ENCODE results near the gene SLC35F3.

DNA sequence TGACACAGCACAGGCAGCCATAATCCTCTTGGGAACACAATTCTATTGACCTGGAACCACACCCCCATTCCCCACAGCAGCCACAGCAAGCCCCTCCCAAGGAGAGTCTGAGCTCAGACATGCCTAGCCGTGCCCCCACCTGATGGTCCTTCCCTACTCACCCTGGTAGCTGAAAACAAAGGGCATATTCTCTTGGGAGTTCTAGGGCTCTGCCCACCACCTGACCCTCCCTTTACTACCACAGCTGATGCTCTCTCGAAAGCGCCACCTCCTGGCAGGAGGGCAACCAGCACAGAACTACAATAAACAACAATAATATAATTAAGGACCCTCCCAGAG lies 283.9 kb downstream of the SLC35F3 start:
- no peak for TF ChIP-seq POLR2A (IDR thresholded peaks at IDR 0.05)
- TF ChIP-seq, protein P1, sequence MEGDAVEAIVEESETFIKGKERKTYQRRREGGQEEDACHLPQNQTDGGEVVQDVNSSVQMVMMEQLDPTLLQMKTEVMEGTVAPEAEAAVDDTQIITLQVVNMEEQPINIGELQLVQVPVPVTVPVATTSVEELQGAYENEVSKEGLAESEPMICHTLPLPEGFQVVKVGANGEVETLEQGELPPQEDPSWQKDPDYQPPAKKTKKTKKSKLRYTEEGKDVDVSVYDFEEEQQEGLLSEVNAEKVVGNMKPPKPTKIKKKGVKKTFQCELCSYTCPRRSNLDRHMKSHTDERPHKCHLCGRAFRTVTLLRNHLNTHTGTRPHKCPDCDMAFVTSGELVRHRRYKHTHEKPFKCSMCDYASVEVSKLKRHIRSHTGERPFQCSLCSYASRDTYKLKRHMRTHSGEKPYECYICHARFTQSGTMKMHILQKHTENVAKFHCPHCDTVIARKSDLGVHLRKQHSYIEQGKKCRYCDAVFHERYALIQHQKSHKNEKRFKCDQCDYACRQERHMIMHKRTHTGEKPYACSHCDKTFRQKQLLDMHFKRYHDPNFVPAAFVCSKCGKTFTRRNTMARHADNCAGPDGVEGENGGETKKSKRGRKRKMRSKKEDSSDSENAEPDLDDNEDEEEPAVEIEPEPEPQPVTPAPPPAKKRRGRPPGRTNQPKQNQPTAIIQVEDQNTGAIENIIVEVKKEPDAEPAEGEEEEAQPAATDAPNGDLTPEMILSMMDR (IDR thresholded peaks at IDR 0.05) = no peak
- no peak for TF ChIP-seq POLR2AphosphoS5 (IDR thresholded peaks at IDR 0.05)
